Subcutaneous adipose tissue (tissue), 4 donors: ENCODE data around the gene ATP5F1C. TPM values are rescaled to one million over a fixed set of nuclear protein-coding genes. Genes with fewer than 3 reads are reported as not detected.

Experiments used
- CTCF ChIP-seq: fragments of 450-650 bp; IDR thresholded peaks from one replicate; pipeline ENCODE4 v1.5.1; 2016; ENCODE audit warnings: low read depth, mild to moderate bottlenecking, control low read depth, antibody characterized with exemption, moderate library complexity
- total RNA-seq, 4 donors: library from RNA; depleted of rRNA; stranded (reverse); fragments of >200 nt; gene quantifications; one replicate each; pipeline ENCODE4 v1.1.0, GENCODE V29; 2016

The ATP5F1C gene
- total RNA-seq, 4 donors from 2014 or later, result 170 to 382 (median 237) TPM

- no peak for TF ChIP-seq CTCF
These were observed 65.9 kb downstream of the ATP5F1C start for GRCh38 chr10:7853890-7854289.

- no peak for TF ChIP-seq CTCF
These were observed 67.2 kb downstream of the ATP5F1C start for GRCh38 chr10:7855205-7855604.

GRCh38 chr10:7856678-7857077, 68.7 kb downstream of the ATP5F1C start:
- TF ChIP-seq CTCF, result no peak

GRCh38 chr10:7857262-7857661, 69.3 kb downstream of the ATP5F1C start:
- TF ChIP-seq CTCF, result no peak

Other genes starting within 250 kb of the ATP5F1C start
- gene ITIH5, start 121.2 kb upstream of the ATP5F1C start, total RNA-seq, result 100 to 1,000 TPM; 149 to 377 (median 239) TPM
- not detected for gene ITIH2, start 84.9 kb upstream of the ATP5F1C start, total RNA-seq
- gene KIN, start 184 bp upstream of the ATP5F1C start, total RNA-seq, result 1 to 10 TPM; 5.1 to 8.2 (median 5.8) TPM
- 10 to 100 TPM in 2 of 4 donors, 1 to 10 TPM in 2; 5.6 to 12.9 (median 8.3) TPM for gene TAF3, start 30.3 kb downstream of the ATP5F1C start, total RNA-seq